Gastrocnemius medialis (tissue), 4 donors: Measurements from ENCODE around the gene CD300C.

Source experiments
- CTCF ChIP-seq, 5 experiments: fragments of 450-650 bp in 3 of 5; fragments of 200-600 bp in 2 of 5; sonication (generic) in 2 of 5; IDR thresholded peaks in 4 of 5; conservative IDR thresholded peaks in 1 of 5; 1 replicate in 4 of 5; 2 replicates in 1 of 5; pipeline ENCODE4 v1.5.1; 2016 to 2019; ENCODE audit warnings: antibody characterized with exemption in 5 of 5, mild to moderate bottlenecking in 3 of 5, moderate library complexity in 3 of 5
- POLR2A ChIP-seq, 2 donors: fragments of 450-650 bp; IDR thresholded peaks; one replicate each; pipeline ENCODE4 v1.6.1; 2017; ENCODE audit warnings: antibody characterized with exemption in 2 of 2, mild to moderate bottlenecking in 2 of 2, moderate library complexity in 2 of 2

- TF ChIP-seq CTCF (IDR thresholded peaks at IDR 0.05 in 4 of 5, conservative IDR thresholded peaks at IDR 0.05 in 1 of 5) (no peak), POLR2A (IDR thresholded peaks at IDR 0.05) (no peak)
Measured at GRCh38 chr17:74582633-74583032, 36.7 kb upstream of the CD300C start.
